Measurements from ENCODE around the gene TRPM2.

DNA sequence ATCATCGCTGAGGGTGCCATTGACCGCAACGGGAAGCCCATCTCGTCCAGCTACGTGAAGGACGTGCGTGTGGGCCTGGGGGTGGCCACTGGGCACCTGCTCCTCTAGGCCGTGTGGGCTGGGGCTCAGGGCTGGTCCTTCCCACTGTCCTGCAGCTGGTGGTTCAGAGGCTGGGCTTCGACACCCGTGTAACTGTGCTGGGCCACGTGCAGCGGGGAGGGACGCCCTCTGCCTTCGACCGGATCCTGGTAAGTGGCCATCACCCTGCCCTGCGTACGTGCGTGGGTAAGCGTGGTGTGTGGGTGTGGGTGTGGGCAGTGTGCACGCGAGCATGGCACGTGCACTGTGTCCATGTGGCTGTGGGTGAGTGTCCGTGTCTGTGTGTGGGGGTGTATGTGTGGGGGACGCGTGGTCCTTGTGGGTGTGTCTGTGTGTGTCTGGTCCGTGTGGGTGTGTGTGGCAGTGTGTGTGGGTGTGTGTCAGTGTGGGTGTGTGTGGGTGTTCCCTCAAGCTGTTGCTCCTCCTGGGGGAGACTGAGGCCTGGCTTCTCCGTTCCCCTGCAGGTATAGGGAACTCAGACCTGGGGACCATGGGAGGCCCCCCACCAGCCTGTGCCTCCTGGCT is 37.0 kb upstream of the TRPM2 start:
- TF ChIP-seq ZSCAN9 (CRISPR knock-in tag; IDR thresholded peaks at IDR 0.05; ENCODE audit: borderline replicate concordance): no peak
- TF ChIP-seq ZNF224 (CRISPR knock-in tag; IDR thresholded peaks at IDR 0.05): no peak
- no peak for TF ChIP-seq TRIM24 (CRISPR knock-in tag; IDR thresholded peaks at IDR 0.05)
- TF ChIP-seq ASH2L (IDR thresholded peaks at IDR 0.05; ENCODE audit: insufficient read length, low read depth, low read length): no peak
- TF ChIP-seq GTF3A (CRISPR knock-in tag; conservative IDR thresholded peaks at IDR 0.05): no peak
- 0 out of 4 replicates have a peak, but pooled peaks of 1 of the 2 experiments have one; percentile 33 for TF ChIP-seq POLR2A (IDR thresholded peaks at IDR 0.05; ENCODE audit: insufficient read depth in 1 of 2, low read depth in 2 of 2, low read length in 2 of 2)
- no peak for TF ChIP-seq ZNF788 (CRISPR knock-in tag; IDR thresholded peaks at IDR 0.05; ENCODE audit: borderline replicate concordance)
- TF ChIP-seq, protein P1, sequence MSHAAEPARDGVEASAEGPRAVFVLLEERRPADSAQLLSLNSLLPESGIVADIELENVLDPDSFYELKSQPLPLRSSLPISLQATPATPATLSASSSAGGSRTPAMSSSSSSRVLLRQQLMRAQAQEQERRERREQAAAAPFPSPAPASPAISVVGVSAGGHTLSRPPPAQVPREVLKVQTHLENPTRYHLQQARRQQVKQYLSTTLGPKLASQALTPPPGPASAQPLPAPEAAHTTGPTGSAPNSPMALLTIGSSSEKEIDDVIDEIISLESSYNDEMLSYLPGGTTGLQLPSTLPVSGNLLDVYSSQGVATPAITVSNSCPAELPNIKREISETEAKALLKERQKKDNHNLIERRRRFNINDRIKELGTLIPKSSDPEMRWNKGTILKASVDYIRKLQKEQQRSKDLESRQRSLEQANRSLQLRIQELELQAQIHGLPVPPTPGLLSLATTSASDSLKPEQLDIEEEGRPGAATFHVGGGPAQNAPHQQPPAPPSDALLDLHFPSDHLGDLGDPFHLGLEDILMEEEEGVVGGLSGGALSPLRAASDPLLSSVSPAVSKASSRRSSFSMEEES (CRISPR knock-in tag; IDR thresholded peaks at IDR 0.05): no peak
- TF ChIP-seq CTCF (CRISPR knock-in tag; IDR thresholded peaks at IDR 0.05): no peak
- no peak for TF ChIP-seq SP1 (IDR thresholded peaks at IDR 0.05)
- no peak for TF ChIP-seq SP1 (CRISPR knock-in tag; IDR thresholded peaks at IDR 0.05)

Measured in HepG2 (cell line).